Measurements from ENCODE around the gene SIDT2.

Gene SIDT2

GRCh38 chr11:117186431-117186761 is 7.9 kb downstream of the SIDT2 start (continued):
- TF ChIP-seq POU6F1 (CRISPR knock-in tag; IDR thresholded peaks at IDR 0.05; ENCODE audit: borderline replicate concordance, low read depth): no peak
- no peak for TF ChIP-seq ZFP3 (CRISPR knock-in tag; IDR thresholded peaks at IDR 0.05)
- TF ChIP-seq CSDC2 (CRISPR knock-in tag; IDR thresholded peaks at IDR 0.05): no peak

- ATAC-seq: no peak
- TF ChIP-seq ZNF565 (CRISPR knock-in tag; conservative IDR thresholded peaks at IDR 0.05; ENCODE audit: low read depth) (no peak), PPARA (CRISPR knock-in tag; IDR thresholded peaks at IDR 0.05; ENCODE audit: borderline replicate concordance) (no peak), TOX (CRISPR knock-in tag; IDR thresholded peaks at IDR 0.05; ENCODE audit: borderline replicate concordance) (no peak), CSRNP3 (CRISPR knock-in tag; IDR thresholded peaks at IDR 0.05) (no peak), CREB5 (CRISPR knock-in tag; IDR thresholded peaks at IDR 0.05; ENCODE audit: low read depth) (no peak), ARNTL (CRISPR knock-in tag; IDR thresholded peaks at IDR 0.05; ENCODE audit: borderline replicate concordance, low read depth) (no peak), TCF4 (CRISPR knock-in tag; IDR thresholded peaks at IDR 0.05; ENCODE audit: borderline replicate concordance) (no peak)
Observed at GRCh38 chr11:117187007-117187406, 8.5 kb downstream of the SIDT2 start.

- TF ChIP-seq TSHZ2 (CRISPR knock-in tag; IDR thresholded peaks at IDR 0.05) (no peak), GLIS3 (CRISPR knock-in tag; IDR thresholded peaks at IDR 0.05) (no peak), ZFP3 (CRISPR knock-in tag; IDR thresholded peaks at IDR 0.05) (no peak), ISL1 (CRISPR knock-in tag; IDR thresholded peaks at IDR 0.05) (no peak), ZC3H10 (CRISPR knock-in tag; IDR thresholded peaks at IDR 0.05) (no peak), ZNF70 (CRISPR knock-in tag; IDR thresholded peaks at IDR 0.05) (no peak), RARB (CRISPR knock-in tag; IDR thresholded peaks at IDR 0.05) (no peak), POU6F1 (CRISPR knock-in tag; IDR thresholded peaks at IDR 0.05; ENCODE audit: borderline replicate concordance, low read depth) (no peak), CSDC2 (CRISPR knock-in tag; IDR thresholded peaks at IDR 0.05) (no peak), ARNTL (CRISPR knock-in tag; IDR thresholded peaks at IDR 0.05; ENCODE audit: borderline replicate concordance, low read depth) (no peak), OSR1 (CRISPR knock-in tag; IDR thresholded peaks at IDR 0.05) (no peak), PATZ1 (CRISPR knock-in tag; IDR thresholded peaks at IDR 0.05; ENCODE audit: borderline replicate concordance) (no peak), BACH2 (CRISPR knock-in tag; IDR thresholded peaks at IDR 0.05; ENCODE audit: borderline replicate concordance) (no peak), ZFP30 (CRISPR knock-in tag; IDR thresholded peaks at IDR 0.05) (no peak), CSRNP3 (CRISPR knock-in tag; IDR thresholded peaks at IDR 0.05) (no peak), PPARA (CRISPR knock-in tag; IDR thresholded peaks at IDR 0.05; ENCODE audit: borderline replicate concordance) (no peak), ESRRG (CRISPR knock-in tag; IDR thresholded peaks at IDR 0.05) (no peak)
- ATAC-seq: no peak
Observed at GRCh38 chr11:117187428-117187798, 8.9 kb downstream of the SIDT2 start.

Data from SK-N-SH treated with all-trans-retinoic acid at 6 μM for 48 hours (cell line).